ENCODE measurements around the gene B3GNT9.

B3GNT9 gene

GRCh38 chr16:67166598-67167168 lies 15.9 kb upstream of the B3GNT9 start:
- DNase-seq (ENCODE audit: low read depth in 2 of 2): no peak

GRCh38 chr16:67166110-67166547 lies 15.3 kb upstream of the B3GNT9 start:
- no peak for DNase-seq (ENCODE audit: low read depth in 2 of 2)

GRCh38 chr16:67165121-67166078 lies 14.6 kb upstream of the B3GNT9 start:
- no peak for DNase-seq (ENCODE audit: low read depth in 2 of 2)

GRCh38 chr16:67164599-67165061 lies 13.8 kb upstream of the B3GNT9 start, which contains the start of gene HSF4:
Gene HSF4 (plus strand): TSS chr16:67164745. CDS start chr16:67164812, 67 bp downstream.
- no peak for DNase-seq (ENCODE audit: low read depth in 2 of 2)

- no peak for DNase-seq (ENCODE audit: low read depth in 2 of 2)
These were observed 13.3 kb upstream of the B3GNT9 start for GRCh38 chr16:67163999-67164558.

GRCh38 chr16:67163164-67163998 lies 12.6 kb upstream of the B3GNT9 start:
- DNase-seq (ENCODE audit: low read depth in 2 of 2): no peak

GRCh38 chr16:67162506-67163163 lies 11.8 kb upstream of the B3GNT9 start:
- DNase-seq (ENCODE audit: low read depth in 2 of 2): no peak

GRCh38 chr16:67161595-67162058 lies 10.8 kb upstream of the B3GNT9 start:
- no peak for DNase-seq (ENCODE audit: low read depth in 2 of 2)

- no peak for DNase-seq (ENCODE audit: low read depth in 2 of 2)
These were observed 8.1 kb upstream of the B3GNT9 start for GRCh38 chr16:67158637-67159600.

GRCh38 chr16:67157892-67158635 lies 7.3 kb upstream of the B3GNT9 start:
- DNase-seq (ENCODE audit: low read depth in 2 of 2): no peak

- no peak for DNase-seq (ENCODE audit: low read depth in 2 of 2)
These were observed 6.4 kb upstream of the B3GNT9 start for GRCh38 chr16:67157106-67157748.

- no peak for DNase-seq (ENCODE audit: low read depth in 2 of 2)
These were observed 5.5 kb upstream of the B3GNT9 start for GRCh38 chr16:67156143-67156844.

GRCh38 chr16:67155295-67156142 lies 4.7 kb upstream of the B3GNT9 start:
- no peak for DNase-seq (ENCODE audit: low read depth in 2 of 2)

- DNase-seq (ENCODE audit: low read depth in 2 of 2): no peak
These were observed 3.9 kb upstream of the B3GNT9 start for GRCh38 chr16:67154578-67155294.

GRCh38 chr16:67151431-67152097 lies 766 bp upstream of the B3GNT9 start:
- DNase-seq (ENCODE audit: low read depth in 2 of 2): no peak
